ENCODE data around the gene GOT2.

GOT2 gene

DNA sequence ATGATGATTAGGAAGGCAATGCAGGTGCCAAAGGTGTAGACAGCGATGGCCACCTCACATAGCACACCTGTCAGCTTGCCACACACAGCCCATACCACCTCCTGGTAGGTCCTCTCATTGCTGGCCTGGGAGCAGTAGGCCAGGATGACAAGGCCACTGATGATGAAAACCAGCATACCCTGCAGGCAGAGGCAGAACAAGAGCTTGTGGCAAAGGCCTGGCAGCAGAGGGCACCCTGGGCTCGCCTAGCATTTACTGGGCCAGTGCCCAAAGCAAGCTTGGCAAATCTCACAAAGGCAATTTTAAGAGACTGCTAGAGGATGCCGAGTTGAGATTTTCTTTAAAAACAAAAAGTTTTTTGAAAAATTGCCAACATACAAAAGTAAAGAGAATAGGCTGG lies 55.4 kb downstream of the GOT2 start:
- no peaks in the 10 kb centered on the region for H3K27me3 ChIP-seq (ENCODE audit: insufficient read depth, low read length, poor library complexity)
- H3K9ac ChIP-seq (ENCODE audit: low read depth, low read length) = no peak overlapping the region
- H3K79me2 ChIP-seq (ENCODE audit: insufficient read depth, low read length) = peaks cover 3% of the 10 kb centered on the region; the same call in 1 of the 2 replicates
- no peak for DNase-seq
- no peak overlapping the region for H3K27ac ChIP-seq (ENCODE audit: low read length)
- peaks cover 3% of the 10 kb centered on the region; the same call in 1 of the 2 replicates for H4K20me1 ChIP-seq (ENCODE audit: insufficient read depth, low read length)
- peaks cover 10% of the 10 kb centered on the region for H3K4me1 ChIP-seq (ENCODE audit: insufficient read depth, low read length)
- no peak overlapping the region for H3K4me2 ChIP-seq (ENCODE audit: insufficient read depth, low read length)
- H3K36me3 ChIP-seq (ENCODE audit: insufficient read depth, low read length) = peaks cover 30% of the 10 kb centered on the region
- H3K9me3 ChIP-seq (ENCODE audit: insufficient read depth, low read length, severe bottlenecking) = no peaks in the 10 kb centered on the region
- ATAC-seq (ENCODE audit: insufficient read depth, low read depth) = no peak
- TF ChIP-seq, protein P1, sequence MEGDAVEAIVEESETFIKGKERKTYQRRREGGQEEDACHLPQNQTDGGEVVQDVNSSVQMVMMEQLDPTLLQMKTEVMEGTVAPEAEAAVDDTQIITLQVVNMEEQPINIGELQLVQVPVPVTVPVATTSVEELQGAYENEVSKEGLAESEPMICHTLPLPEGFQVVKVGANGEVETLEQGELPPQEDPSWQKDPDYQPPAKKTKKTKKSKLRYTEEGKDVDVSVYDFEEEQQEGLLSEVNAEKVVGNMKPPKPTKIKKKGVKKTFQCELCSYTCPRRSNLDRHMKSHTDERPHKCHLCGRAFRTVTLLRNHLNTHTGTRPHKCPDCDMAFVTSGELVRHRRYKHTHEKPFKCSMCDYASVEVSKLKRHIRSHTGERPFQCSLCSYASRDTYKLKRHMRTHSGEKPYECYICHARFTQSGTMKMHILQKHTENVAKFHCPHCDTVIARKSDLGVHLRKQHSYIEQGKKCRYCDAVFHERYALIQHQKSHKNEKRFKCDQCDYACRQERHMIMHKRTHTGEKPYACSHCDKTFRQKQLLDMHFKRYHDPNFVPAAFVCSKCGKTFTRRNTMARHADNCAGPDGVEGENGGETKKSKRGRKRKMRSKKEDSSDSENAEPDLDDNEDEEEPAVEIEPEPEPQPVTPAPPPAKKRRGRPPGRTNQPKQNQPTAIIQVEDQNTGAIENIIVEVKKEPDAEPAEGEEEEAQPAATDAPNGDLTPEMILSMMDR (IDR thresholded peaks at IDR 0.05; ENCODE audit: borderline replicate concordance, extremely low read depth, low read length, poor library complexity, severe bottlenecking) = peak; percentile 18
- no peak for TF ChIP-seq EZH2 (IDR thresholded peaks at IDR 0.05; ENCODE audit: borderline replicate concordance, low read depth, low read length, severe bottlenecking)
- no peak overlapping the region for H3K4me3 ChIP-seq (ENCODE audit: low read depth in 1 of 2, low read length in 2 of 2)
- H2AFZ ChIP-seq (ENCODE audit: low read depth, low read length) = no peak overlapping the region

- Histone ChIP-seq H3K4me1 (ENCODE audit: insufficient read depth, low read length) (peaks cover 5% of the 10 kb centered on the region), H3K36me3 (ENCODE audit: insufficient read depth, low read length) (peaks cover 30% of the 10 kb centered on the region), H4K20me1 (ENCODE audit: insufficient read depth, low read length) (peaks cover 3% of the 10 kb centered on the region; the same call in 1 of the 2 replicates), H3K4me3 (ENCODE audit: low read depth in 1 of 2, low read length in 2 of 2) (no peak overlapping the region), H3K9me3 (ENCODE audit: insufficient read depth, low read length, severe bottlenecking) (no peaks in the 10 kb centered on the region), H3K79me2 (ENCODE audit: insufficient read depth, low read length) (peaks cover under 1% of the 10 kb centered on the region; the same call in 1 of the 2 replicates), H3K9ac (ENCODE audit: low read depth, low read length) (no peak overlapping the region), H3K27ac (ENCODE audit: low read length) (no peak overlapping the region), H2AFZ (ENCODE audit: low read depth, low read length) (no peak overlapping the region), H3K27me3 (ENCODE audit: insufficient read depth, low read length, poor library complexity) (no peaks in the 10 kb centered on the region), H3K4me2 (ENCODE audit: insufficient read depth, low read length) (no peak overlapping the region)
- DNase-seq (no peak), ATAC-seq (ENCODE audit: insufficient read depth, low read depth) (no peak)
- TF ChIP-seq EZH2 (IDR thresholded peaks at IDR 0.05; ENCODE audit: borderline replicate concordance, low read depth, low read length, severe bottlenecking) = no peak
- TF ChIP-seq, protein P1 (IDR thresholded peaks at IDR 0.05; ENCODE audit: borderline replicate concordance, extremely low read depth, low read length, poor library complexity, severe bottlenecking) = no peak
Observed at GRCh38 chr16:58678269-58678668, 55.8 kb downstream of the GOT2 start.

- Histone ChIP-seq H3K4me1 (ENCODE audit: insufficient read depth, low read length) (no peaks in the 10 kb centered on the region), H2AFZ (ENCODE audit: low read depth, low read length) (no peak overlapping the region), H4K20me1 (ENCODE audit: insufficient read depth, low read length) (no peaks in the 10 kb centered on the region; the same call in 1 of the 2 replicates), H3K79me2 (ENCODE audit: insufficient read depth, low read length) (no peaks in the 10 kb centered on the region), H3K4me3 (ENCODE audit: low read depth in 1 of 2, low read length in 2 of 2) (no peak overlapping the region), H3K36me3 (ENCODE audit: insufficient read depth, low read length) (peaks cover 38% of the 10 kb centered on the region), H3K4me2 (ENCODE audit: insufficient read depth, low read length) (no peak overlapping the region), H3K27ac (ENCODE audit: low read length) (no peak overlapping the region), H3K9me3 (ENCODE audit: insufficient read depth, low read length, severe bottlenecking) (no peaks in the 10 kb centered on the region), H3K27me3 (ENCODE audit: insufficient read depth, low read length, poor library complexity) (no peaks in the 10 kb centered on the region), H3K9ac (ENCODE audit: low read depth, low read length) (no peak overlapping the region)
- TF ChIP-seq, protein P1 (IDR thresholded peaks at IDR 0.05; ENCODE audit: borderline replicate concordance, extremely low read depth, low read length, poor library complexity, severe bottlenecking) = no peak
- no peak for TF ChIP-seq EZH2 (IDR thresholded peaks at IDR 0.05; ENCODE audit: borderline replicate concordance, low read depth, low read length, severe bottlenecking)
- ATAC-seq (ENCODE audit: insufficient read depth, low read depth) (no peak), DNase-seq (no peak)
Observed at GRCh38 chr16:58670946-58671583, 63.1 kb downstream of the GOT2 start.

Measured in DND-41 (cell line).